Aorta (tissue), 4 donors: Measurements from ENCODE around the gene CDK8. TPM values are rescaled to one million over a fixed set of nuclear protein-coding genes. Genes with fewer than 3 reads are reported as not detected.

Experiments
- polyA plus RNA-seq, 2 donors: library from polyadenylated mRNA; stranded (reverse); fragments of 200-250 nt; gene quantifications; one replicate each; pipeline ENCODE4 v1.2.3, GENCODE V29; 2013
- total RNA-seq, 2 donors: library from RNA; stranded (reverse); fragmentation: NEBNext Ultra II Directional; extraction: Animal tissue kit (Norgen Biotek cat#: 25700); gene quantifications; one replicate each; pipeline ENCODE4 v1.2.1, GENCODE V29; 2021
- donor health status: healthy with polysubstance abuse.
- donor health status: Bipolar disorder and iron deficiency.
- donor health status: DM: no; HTN: no; CAD: no.
- donor health status: DM: yes; HTN: yes; CAD: no.

Gene CDK8
- total and polyA plus RNA-seq, 4 donors, result 9.6 to 16.9 (median 10.6) TPM

Other genes with a start within 250 kb of the CDK8 start
- gene SHISA2, start 202.1 kb upstream of the CDK8 start, total RNA-seq, result under 1 TPM; 0.19 to 0.66 TPM
- gene SHISA2, start 202.1 kb upstream of the CDK8 start, polyA plus RNA-seq, result not detected
- 10 to 100 TPM; 23.2 to 28.9 TPM for gene RNF6, start 31.8 kb upstream of the CDK8 start, total RNA-seq
- gene RNF6, start 31.8 kb upstream of the CDK8 start, polyA plus RNA-seq, result 10 to 100 TPM; 13.1 to 16.0 TPM